Muscle layer of duodenum (tissue), 2 donors: Measurements from ENCODE around the gene RABGEF1.
"Not testable (repeated sequence)": the region's sequence is repeated elsewhere in the genome, so short reads cannot be mapped to it uniquely, and the experiment has no call there.

Experiments used
- H3K27ac ChIP-seq: one replicate; pipeline ENCODE4 v1.7.0; 2013; ENCODE audit warnings: mild to moderate bottlenecking, low read length
- H3K27me3 ChIP-seq: one replicate; pipeline ENCODE4 v1.7.0; 2013; ENCODE audit warnings: low read depth, mild to moderate bottlenecking, control low read depth, low read length
- H3K36me3 ChIP-seq, 2 donors: one replicate each; pipeline ENCODE4 v1.7.0; 2013; ENCODE audit warnings: low read length in 2 of 2, control low read depth in 1 of 2, mild to moderate bottlenecking in 1 of 2; ENCODE audit not compliant: insufficient read depth in 2 of 2, control insufficient read depth in 1 of 2
- H3K4me1 ChIP-seq, 2 donors: one replicate each; pipeline ENCODE4 v1.7.0; 2013; ENCODE audit warnings: low read length in 2 of 2, mild to moderate bottlenecking in 2 of 2, control low read depth in 1 of 2, moderate library complexity in 1 of 2; ENCODE audit not compliant: insufficient read depth in 2 of 2, control insufficient read depth in 1 of 2
- H3K4me3 ChIP-seq, 2 donors: one replicate each; pipeline ENCODE4 v1.7.0; 2013; ENCODE audit warnings: low read length in 2 of 2, low read depth in 1 of 2, mild to moderate bottlenecking in 1 of 2
- H3K9me3 ChIP-seq, 2 donors: one replicate each; pipeline ENCODE4 v1.7.0; 2013; ENCODE audit warnings: low read length in 2 of 2, control low read depth in 1 of 2, mild to moderate bottlenecking in 1 of 2; ENCODE audit not compliant: control insufficient read depth in 1 of 2
- donor health status: healthy.

RABGEF1 gene

DNA sequence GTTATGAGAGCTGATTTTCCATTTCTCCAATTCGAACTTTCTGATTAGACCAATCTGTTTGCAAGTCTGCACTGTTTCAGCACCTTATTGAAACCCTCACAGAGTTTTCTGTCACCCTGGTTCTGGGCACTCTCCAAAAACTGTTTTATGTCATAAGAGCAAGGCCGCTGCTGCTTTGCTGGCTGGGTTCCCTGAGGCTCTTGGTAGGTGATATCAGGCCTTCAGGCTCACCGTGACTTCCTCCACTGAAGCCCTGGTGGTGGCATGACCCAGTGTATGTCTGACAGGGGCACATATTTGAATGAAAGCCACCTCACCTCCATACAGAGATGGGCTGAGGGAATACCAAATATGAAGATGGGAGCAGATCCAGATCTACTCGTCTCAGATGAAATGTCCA, 8.3 kb downstream of the RABGEF1 start:
- H3K4me1 ChIP-seq = peaks cover 0 to 20% of the 10 kb centered on the region in 2 donors
- H3K27me3 ChIP-seq = no peaks in the 10 kb centered on the region
- no peak overlapping the region for H3K27ac ChIP-seq
- H3K4me3 ChIP-seq = no peak overlapping the region
- H3K9me3 ChIP-seq = no peaks in the 10 kb centered on the region
- no peaks in the 10 kb centered on the region for H3K36me3 ChIP-seq

GRCh38 chr7:66751945-66752344, 11.4 kb downstream of the RABGEF1 start:
- Histone ChIP-seq H3K27me3 (no peaks in the 10 kb centered on the region), H3K36me3 (no peaks in the 10 kb centered on the region), H3K4me3 (no peak overlapping the region), H3K4me1 (peaks cover 0 to 21% of the 10 kb centered on the region in 2 donors), H3K9me3 (no peaks in the 10 kb centered on the region), H3K27ac (no peak overlapping the region)

GRCh38 chr7:66754541-66754940, 14.0 kb downstream of the RABGEF1 start:
- Histone ChIP-seq H3K36me3 (no peaks in the 10 kb centered on the region), H3K4me3 (no peak overlapping the region), H3K4me1 (peaks cover 0 to 4% of the 10 kb centered on the region in 2 donors), H3K27me3 (no peaks in the 10 kb centered on the region), H3K27ac (no peak overlapping the region), H3K9me3 (no peaks in the 10 kb centered on the region)

GRCh38 chr7:66755059-66755458, 14.5 kb downstream of the RABGEF1 start:
- H3K4me1 ChIP-seq, H3K27ac ChIP-seq, H3K9me3 ChIP-seq, H3K27me3 ChIP-seq, H3K36me3 ChIP-seq, H3K4me3 ChIP-seq: not testable (repeated sequence)

DNA sequence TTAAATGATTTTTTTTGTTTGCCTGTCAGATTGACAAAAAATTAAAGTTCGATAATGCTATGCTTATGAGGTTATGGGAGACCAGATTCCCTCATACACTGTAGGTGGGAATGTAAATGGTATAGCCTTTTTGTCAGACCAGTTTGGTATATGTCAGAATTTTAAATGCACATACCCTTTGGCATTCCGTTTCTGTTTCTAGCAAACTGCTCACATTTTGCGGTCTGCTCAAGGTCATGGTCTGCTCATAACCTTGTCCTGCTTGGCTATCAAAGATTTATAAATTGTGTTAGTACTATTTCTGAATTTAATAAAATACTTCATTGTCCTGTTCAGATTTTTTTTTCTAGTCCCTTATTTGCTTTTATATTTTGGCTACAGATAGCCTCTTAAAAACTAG, 15.7 kb downstream of the RABGEF1 start:
- not testable (repeated sequence) for H3K4me1 ChIP-seq, H3K4me3 ChIP-seq, H3K27ac ChIP-seq

GRCh38 chr7:66756889-66757288, 16.4 kb downstream of the RABGEF1 start:
- peaks cover 0 to 4% of the 10 kb centered on the region in 2 donors for H3K4me1 ChIP-seq

More for the DNA sequence above, 15.7 kb downstream of the RABGEF1 start:
- not testable (repeated sequence) for H3K9me3 ChIP-seq, H3K27me3 ChIP-seq, H3K36me3 ChIP-seq

DNA sequence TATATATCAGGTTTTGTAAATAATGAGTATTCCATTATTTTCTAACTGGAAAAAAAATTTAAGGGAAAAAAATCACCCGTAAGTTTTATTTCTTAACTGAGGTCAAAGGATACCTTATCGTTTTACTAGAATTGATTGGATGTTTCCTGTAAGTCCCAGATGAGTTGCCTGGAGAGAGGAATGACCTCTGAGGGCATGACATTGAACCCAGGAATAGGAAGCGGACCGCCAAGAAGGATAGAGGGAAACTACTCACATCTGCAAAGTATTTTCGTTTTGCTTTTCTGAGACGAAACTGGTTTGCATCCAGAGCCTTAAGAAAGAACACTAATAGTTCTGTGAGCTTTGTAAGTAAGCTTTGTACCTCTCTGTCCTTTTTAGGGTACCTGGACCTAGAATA, 17.4 kb downstream of the RABGEF1 start:
- no peak overlapping the region for H3K27ac ChIP-seq

More at GRCh38 chr7:66756889-66757288, 16.4 kb downstream of the RABGEF1 start:
- no peak overlapping the region for H3K4me3 ChIP-seq
- no peaks in the 10 kb centered on the region for H3K36me3 ChIP-seq
- no peaks in the 10 kb centered on the region for H3K27me3 ChIP-seq
- H3K9me3 ChIP-seq = no peaks in the 10 kb centered on the region
- H3K27ac ChIP-seq = no peak overlapping the region

DNA sequence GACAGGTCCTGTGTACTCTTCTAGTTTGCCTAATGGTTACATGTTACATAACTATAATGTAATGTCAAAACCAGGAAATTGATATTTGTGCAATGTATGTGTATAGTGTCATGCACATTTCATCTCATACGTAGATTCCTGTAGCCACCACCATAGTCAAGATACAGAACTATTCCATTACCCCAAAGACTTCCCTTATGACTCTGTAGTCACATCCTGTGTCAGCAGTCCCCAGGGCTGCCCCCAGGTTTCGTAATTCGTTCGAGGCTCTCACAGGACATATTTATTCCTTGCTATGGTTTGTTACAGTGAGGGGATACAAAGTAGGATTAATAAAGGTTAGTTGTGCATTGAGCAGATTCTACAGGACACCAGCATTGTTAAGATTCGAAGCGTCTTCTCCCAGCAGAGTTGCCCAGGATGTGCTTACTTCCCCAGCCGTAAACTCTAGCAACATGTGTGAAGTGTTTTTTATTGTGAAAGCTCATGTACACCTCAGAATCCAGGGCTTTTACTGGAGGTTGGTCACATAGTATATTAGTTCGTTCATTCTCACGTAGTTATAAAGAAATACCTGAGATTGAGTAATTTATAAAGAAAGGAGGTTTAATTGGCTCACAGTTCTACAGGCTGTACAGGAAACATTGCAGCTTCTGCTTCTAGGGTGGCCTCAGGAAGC, 18.6 kb downstream of the RABGEF1 start:
- no peak overlapping the region for H3K4me3 ChIP-seq
- no peaks in the 10 kb centered on the region for H3K36me3 ChIP-seq
- H3K9me3 ChIP-seq = peaks cover 0 to 4% of the 10 kb centered on the region in 2 donors
- H3K27me3 ChIP-seq = no peaks in the 10 kb centered on the region
- H3K27ac ChIP-seq = no peak overlapping the region
- H3K4me1 ChIP-seq = no peaks in the 10 kb centered on the region

More for the DNA sequence above, 17.4 kb downstream of the RABGEF1 start:
- Histone ChIP-seq H3K36me3 (no peaks in the 10 kb centered on the region), H3K27me3 (no peaks in the 10 kb centered on the region), H3K4me1 (peaks cover 0 to 4% of the 10 kb centered on the region in 2 donors), H3K4me3 (no peak overlapping the region), H3K9me3 (no peaks in the 10 kb centered on the region)

GRCh38 chr7:66763183-66763582, 22.6 kb downstream of the RABGEF1 start:
- not testable (repeated sequence) for H3K4me1 ChIP-seq, H3K27me3 ChIP-seq, H3K36me3 ChIP-seq, H3K27ac ChIP-seq, H3K9me3 ChIP-seq, H3K4me3 ChIP-seq

GRCh38 chr7:66763633-66764355, 23.3 kb downstream of the RABGEF1 start:
- H3K27me3 ChIP-seq, H3K4me1 ChIP-seq, H3K27ac ChIP-seq, H3K36me3 ChIP-seq, H3K4me3 ChIP-seq, H3K9me3 ChIP-seq: not testable (repeated sequence)

GRCh38 chr7:66764905-66765304, 24.4 kb downstream of the RABGEF1 start:
- not testable (repeated sequence) for H3K4me3 ChIP-seq, H3K27me3 ChIP-seq, H3K4me1 ChIP-seq, H3K27ac ChIP-seq, H3K36me3 ChIP-seq, H3K9me3 ChIP-seq
